K562 (cell line): ENCODE results near the gene DDAH2. TPM values are rescaled to one million over a fixed set of nuclear protein-coding genes. Genes with fewer than 3 reads are reported as not detected.

Source experiments
- ATAC-seq: fragments of 200-7000 bp; cut with Tn5 transposase; 3 replicates; pipeline ENCODE4 v1.9.1; 2020; ENCODE audit warnings: moderate library complexity
- BruUV-seq: library from RNA; stranded (reverse); fragments of 400-500 nt; replicated peaks from 2 replicates; lab custom pipeline; 2021; lab: Mats Ljungman, UMichigan
- CTCF ChIA-PET: fragments of 300-600 bp; formaldehyde crosslinking; extraction: SDS; loops from one replicate; lab custom pipeline; 2021; ENCODE audit warnings: low intra/inter-chr PET ratio; lab: Yijun Ruan, JAX
- POLR2A ChIA-PET: fragments of 300-600, 350-650 bp; sonication (Branson Sonifier 250); formaldehyde crosslinking; extraction: SDS; loops from one replicate; lab custom pipeline; 2021; ENCODE audit warnings: antibody characterized with exemption, inconsistent platforms; lab: Yijun Ruan, JAX
- DNase-seq, 4 experiments: peaks; one replicate each; pipeline versions ENCODE4 v3.0.0 to v3.0.0-alpha.2; 2011 to 2018; ENCODE audit warnings: low spot score in 3 of 4, mixed read lengths in 3 of 4; ENCODE audit errors: extremely low read depth in 1 of 4
- FAIRE-seq: peaks from 2 replicates; lab custom pipeline; 2011; peaks lifted over from hg19 to GRCh38; lab: Jason Lieb, UNC
- H2AFZ ChIP-seq: 2 replicates; pipeline ENCODE4 v1.6.0; 2011; ENCODE audit warnings: low read depth, low read length, control low read depth, inconsistent platforms
- H3K27ac ChIP-seq: fragments of 200-600 bp; 3 replicates; pipeline ENCODE4 v1.8.0; 2011; ENCODE audit warnings: low read depth, mild to moderate bottlenecking, control low read depth, inconsistent platforms, low read length, moderate library complexity, mixed read lengths; ENCODE audit errors: extremely low read depth
- H3K27me3 ChIP-seq, 2 experiments: fragments of 300-600 bp in 1 of 2; 2 replicates in 1 of 2; 3 replicates in 1 of 2; pipeline versions ENCODE4 v1.6.0 to v1.8.0; 2011; ENCODE audit warnings: inconsistent platforms in 2 of 2, low read length in 2 of 2, mild to moderate bottlenecking in 1 of 2, mixed read lengths in 1 of 2, moderate library complexity in 1 of 2; ENCODE audit not compliant: control insufficient read depth in 2 of 2, insufficient read depth in 2 of 2
- H3K36me3 ChIP-seq: fragments of 300-600 bp; 3 replicates; pipeline ENCODE4 v1.8.0; 2011; ENCODE audit warnings: mild to moderate bottlenecking, low read length, inconsistent platforms; ENCODE audit not compliant: control insufficient read depth, insufficient read depth
- H3K4me1 ChIP-seq, 2 experiments: fragments of 200-600 bp in 1 of 2; replicated peaks in 1 of 2; 2 replicates in 1 of 2; 3 replicates in 1 of 2; pipeline versions ENCODE4 v1.5.1 to v1.8.0; 2011; ENCODE audit warnings: inconsistent platforms in 2 of 2, low read length in 2 of 2, mild to moderate bottlenecking in 1 of 2, mixed read lengths in 1 of 2, moderate library complexity in 1 of 2; ENCODE audit not compliant: control insufficient read depth in 2 of 2, insufficient read depth in 2 of 2
- H3K4me2 ChIP-seq: 2 replicates; pipeline ENCODE4 v1.6.1; 2011; ENCODE audit warnings: low read length, control low read depth, inconsistent platforms, mixed read lengths; ENCODE audit not compliant: insufficient read depth
- H3K4me3 ChIP-seq: fragments of 200-600 bp; sonication (generic), shearing (Covaris generic); 2 replicates; pipeline ENCODE4 v1.5.1; 2016; ENCODE audit warnings: control low read depth, inconsistent platforms
- H3K79me2 ChIP-seq: fragments of 200-600 bp; 3 replicates; pipeline ENCODE4 v1.8.0; 2011; ENCODE audit warnings: low read length, inconsistent platforms; ENCODE audit not compliant: control insufficient read depth, insufficient read depth
- H3K9ac ChIP-seq, 2 experiments: 2 replicates each; pipeline versions ENCODE4 v1.6.0 to v1.6.1; 2011; ENCODE audit warnings: low read depth in 2 of 2, low read length in 2 of 2, control low read depth in 1 of 2, inconsistent platforms in 1 of 2, mild to moderate bottlenecking in 1 of 2, mixed read lengths in 1 of 2; ENCODE audit not compliant: insufficient read depth in 1 of 2
- H3K9me1 ChIP-seq: one replicate; pipeline ENCODE4 v1.6.0; 2011; ENCODE audit warnings: inconsistent platforms, mild to moderate bottlenecking, low read length, moderate library complexity; ENCODE audit not compliant: control insufficient read depth, insufficient read depth
- H3K9me3 ChIP-seq: replicated peaks from 2 replicates; pipeline ENCODE4 v1.5.1; 2011; ENCODE audit warnings: low read depth, low read length, inconsistent platforms; ENCODE audit not compliant: control insufficient read depth, insufficient read depth
- H4K20me1 ChIP-seq: replicated peaks from 2 replicates; pipeline ENCODE4 v1.6.1; 2011; ENCODE audit warnings: low read length, inconsistent platforms, mixed read lengths; ENCODE audit not compliant: control insufficient read depth, insufficient read depth
- ATF3 ChIP-seq, 2 experiments: fragments of 450-650 bp in 1 of 2; sonication (generic) in 1 of 2; formaldehyde crosslinking in 1 of 2; IDR thresholded peaks in 1 of 2; conservative IDR thresholded peaks in 1 of 2; 2 replicates each; pipeline versions ENCODE4 v1.6.1 to v1.8.1; 2016 to 2023; ENCODE audit warnings: mild to moderate bottlenecking in 2 of 2, moderate library complexity in 2 of 2, inconsistent platforms in 1 of 2, missing genetic modification reagents in 1 of 2
- BRCA1 ChIP-seq, 2 experiments: fragments of 450-650 bp in 1 of 2; sonication (generic) in 1 of 2; formaldehyde crosslinking in 1 of 2; IDR thresholded peaks; 2 replicates each; pipeline versions ENCODE4 v1.5.0 to v1.6.1; 2017 to 2020; ENCODE audit warnings: mild to moderate bottlenecking in 1 of 2, missing genetic modification reagents in 1 of 2
- CAMTA2 ChIP-seq: fragments of 250-450 bp; sonication (Bioruptor Pico); conservative IDR thresholded peaks from 2 replicates; pipeline ENCODE4 v1.5.1; 2022
- ELF1 ChIP-seq: fragments of 200-800 bp; sonication (Bioruptor generic); IDR thresholded peaks from 2 replicates; pipeline ENCODE4 v1.6.1; 2016; ENCODE audit warnings: missing genetic modification characterization, missing compliant biosample characterization
- FOXP4 ChIP-seq: sonication (generic); formaldehyde crosslinking; IDR thresholded peaks from 2 replicates; pipeline ENCODE4 v1.8.0; 2022; ENCODE audit warnings: mild to moderate bottlenecking, missing genetic modification reagents, borderline replicate concordance
- HNRNPL ChIP-seq: fragments of 200-400 bp; formaldehyde crosslinking; IDR thresholded peaks from 2 replicates; pipeline ENCODE4 v1.6.1; 2017; ENCODE audit warnings: low read depth, mild to moderate bottlenecking, low read length
- MBD2 ChIP-seq: sonication (generic); IDR thresholded peaks from 2 replicates; pipeline ENCODE4 v1.6.1; 2016; ENCODE audit warnings: low read depth, borderline replicate concordance
- NFE2L1 ChIP-seq: fragments of 450-650 bp; IDR thresholded peaks from 2 replicates; pipeline ENCODE4 v1.6.1; 2016; ENCODE audit warnings: missing genetic modification characterization, low read depth, mild to moderate bottlenecking, missing compliant biosample characterization, moderate library complexity, borderline replicate concordance
- SAP30 ChIP-seq: fragments of 200-600 bp; sonication (generic); IDR thresholded peaks from 2 replicates; pipeline ENCODE4 v1.6.1; 2012; ENCODE audit warnings: borderline replicate concordance, low read depth, mild to moderate bottlenecking, moderate library complexity, low read length, control low read depth, inconsistent platforms; ENCODE audit not compliant: insufficient read depth, poor library complexity, severe bottlenecking
- STAG1 ChIP-seq: sonication (generic); formaldehyde crosslinking; IDR thresholded peaks from 2 replicates; pipeline ENCODE4 v1.5.0; 2020; ENCODE audit warnings: missing genetic modification reagents, borderline replicate concordance
- WGBS: fragments of 100-300 bp; shearing (Covaris generic); methylation state at CpG from one replicate; pipeline ENCODE4 v1.1.6; 2016; ENCODE audit warnings: low coverage, mixed read lengths; ENCODE audit not compliant: insufficient coverage; ENCODE audit errors: missing lambda C conversion rate; 5-methylcytosine and 5-hydroxymethylcytosine counted together
- in situ Hi-C: fragments of 300-500 bp; cut with MboI; formaldehyde crosslinking; loops from 4 replicates; pipeline ENCODE4 v1.15.0; 2018; ENCODE audit warnings: inconsistent platforms, mixed read lengths
- intact Hi-C: fragments of 100-400 bp; cut with micrococcal nuclease; formaldehyde crosslinking; loops from 2 replicates; pipeline ENCODE4 v1.14.2; 2022
- polyA plus RNA-seq, 8 experiments: library from polyadenylated mRNA; depleted of rRNA in 4 of 8; stranded (reverse) in 5 of 8; unstranded in 3 of 8; fragments of >200 nt; fragmentation: Nextera tagmentation in 2 of 8; fragmentation: Illumina TruSeq in 1 of 8; extraction: Ambion mirVana in 2 of 8; extraction: Trizol in 1 of 8; gene quantifications; 2 replicates each; pipeline versions ENCODE4 v1.2.1 to v1.2.3, GENCODE V29; 2011 to 2014; ENCODE audit warnings: inconsistent platforms in 1 of 8, missing spikeins in 1 of 8
- total RNA-seq, 7 experiments: library from RNA; depleted of rRNA in 6 of 7; stranded (reverse); fragments of >200 nt in 6 of 7; fragmentation: Illumina TruSeq in 2 of 7; extraction: Trizol in 2 of 7; gene quantifications; 2 replicates each; pipeline versions ENCODE4 v1.2.1 to v1.2.3, GENCODE V29; 2011 to 2021; ENCODE audit warnings: low replicate concordance in 1 of 7
- TF ChIP-seq, protein P1 (sequence below): fragments of 200-800 bp; sonication (Bioruptor generic); IDR thresholded peaks from 2 replicates; pipeline ENCODE4 v1.6.1; 2017; ENCODE audit warnings: missing genetic modification characterization, missing compliant biosample characterization

The DDAH2 gene
- total and polyA plus RNA-seq, 9 of the 15 experiments (the other 6 are each of a cell fraction or from before 2014, with no cell fraction given) = 1.8 to 45.4 (median 21.4) TPM

DNA sequence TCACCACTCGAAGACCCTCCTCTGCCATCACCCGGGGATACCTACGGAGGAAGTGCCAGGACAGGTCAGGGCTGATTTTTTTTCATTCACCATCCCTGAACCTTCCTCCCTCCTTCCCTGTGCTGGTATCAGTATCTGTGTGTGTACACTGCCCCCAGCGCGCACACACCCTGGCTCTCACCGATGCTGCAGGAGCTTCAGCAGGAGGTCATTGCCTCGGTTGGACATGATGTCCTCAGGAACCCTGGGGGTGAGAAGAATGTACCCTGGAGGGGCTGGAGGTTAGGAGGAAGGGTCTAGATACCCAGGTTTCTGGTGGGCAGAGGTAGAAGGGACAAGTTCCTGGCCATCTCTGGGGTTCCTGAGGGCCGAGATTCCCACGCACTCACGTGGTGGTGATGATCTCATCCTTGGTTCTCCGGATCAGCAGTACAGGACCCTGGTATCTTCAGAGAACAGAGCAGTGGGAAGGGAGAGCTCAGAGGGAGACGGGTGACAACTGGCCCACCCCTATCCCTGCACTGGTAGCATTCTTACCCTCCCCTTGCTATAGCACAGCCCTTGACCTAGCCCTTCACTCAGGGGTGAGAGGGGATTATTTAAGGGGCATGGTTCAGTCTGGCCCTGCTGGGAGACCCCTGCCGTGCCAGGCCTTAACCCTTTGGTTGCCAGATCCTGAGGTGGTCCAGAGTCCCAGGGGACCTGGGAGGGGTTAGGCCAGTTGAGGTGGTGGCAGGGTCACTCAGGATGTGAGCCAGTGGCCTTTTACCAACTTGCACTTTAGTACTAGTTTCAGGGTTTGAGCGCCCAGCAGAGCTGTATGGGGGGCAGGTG, 41.0 kb downstream of the DDAH2 start:
- CTCF ChIA-PET = no interaction called here
- H3K9me1 ChIP-seq = no peaks in the 10 kb centered on the region
- intact Hi-C loops = no loop called here
- H3K27me3 ChIP-seq = no peaks in the 10 kb centered on the region
- 80% methylated on average over 14 of the region's 14 CpGs for WGBS
- peaks cover 63 to 69% of the 10 kb centered on the region in 2 experiments for H3K4me1 ChIP-seq
- H2AFZ ChIP-seq = no peak overlapping the region
- BruUV-seq = no TSS peak
- H3K36me3 ChIP-seq = peaks cover 77% of the 10 kb centered on the region
- ATAC-seq (no peak), DNase-seq (peak in 1 of 4 experiments; percentile 61), FAIRE-seq (no peak)
- in situ Hi-C loops = loop anchor here (5.0 kb wide), 1 partner anchor 79 kb away; no protein-coding TSS in a partner anchor
- H3K9me3 ChIP-seq = no peaks in the 10 kb centered on the region
- no peak overlapping the region; the same call in 2 of the 3 replicates for H3K27ac ChIP-seq
- POLR2A ChIA-PET = interaction anchor here (0.5 to 7.1 kb wide), 13 partner anchors 8 to 139 kb away, joined by 3 to 158 read pairs (median 6); partner anchors contain the start of genes ABHD16A, CSNK2B, DDAH2 and GPANK1
- H3K79me2 ChIP-seq = no peaks in the 10 kb centered on the region; the same call in 2 of the 3 replicates
- no peak overlapping the region for H3K4me3 ChIP-seq
- H3K4me2 ChIP-seq = no peak overlapping the region
- H4K20me1 ChIP-seq = no peaks in the 10 kb centered on the region
- peak overlapping the region in 1 of 2 experiments; percentile 78; a peak in 2 of 4 replicates for H3K9ac ChIP-seq
- TF ChIP-seq ELF1 (no peak), HNRNPL (no peak), STAG1 (CRISPR knock-in tag) (0 out of 2 replicates have a peak, but pooled peaks have one; percentile 6), SAP30 (no peak), BRCA1 (IDR thresholded peaks at IDR 0.05) (no peak), BRCA1 (CRISPR knock-in tag; IDR thresholded peaks at IDR 0.05) (0 out of 2 replicates have a peak, but pooled peaks have one; percentile 78), MBD2 (no peak), FOXP4 (0 out of 2 replicates have a peak, but pooled peaks have one; percentile 70), CAMTA2 (CRISPR knock-in tag) (no peak), ATF3 (IDR thresholded peaks at IDR 0.05) (peak; percentile 73), ATF3 (CRISPR knock-in tag; conservative IDR thresholded peaks at IDR 0.05) (no peak), NFE2L1 (tag) (no peak)
- TF ChIP-seq, protein P1, sequence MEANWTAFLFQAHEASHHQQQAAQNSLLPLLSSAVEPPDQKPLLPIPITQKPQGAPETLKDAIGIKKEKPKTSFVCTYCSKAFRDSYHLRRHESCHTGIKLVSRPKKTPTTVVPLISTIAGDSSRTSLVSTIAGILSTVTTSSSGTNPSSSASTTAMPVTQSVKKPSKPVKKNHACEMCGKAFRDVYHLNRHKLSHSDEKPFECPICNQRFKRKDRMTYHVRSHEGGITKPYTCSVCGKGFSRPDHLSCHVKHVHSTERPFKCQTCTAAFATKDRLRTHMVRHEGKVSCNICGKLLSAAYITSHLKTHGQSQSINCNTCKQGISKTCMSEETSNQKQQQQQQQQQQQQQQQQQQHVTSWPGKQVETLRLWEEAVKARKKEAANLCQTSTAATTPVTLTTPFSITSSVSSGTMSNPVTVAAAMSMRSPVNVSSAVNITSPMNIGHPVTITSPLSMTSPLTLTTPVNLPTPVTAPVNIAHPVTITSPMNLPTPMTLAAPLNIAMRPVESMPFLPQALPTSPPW (CRISPR knock-in tag) = no peak
